ENCODE results near the gene PRDX2.

PRDX2 gene

DNA sequence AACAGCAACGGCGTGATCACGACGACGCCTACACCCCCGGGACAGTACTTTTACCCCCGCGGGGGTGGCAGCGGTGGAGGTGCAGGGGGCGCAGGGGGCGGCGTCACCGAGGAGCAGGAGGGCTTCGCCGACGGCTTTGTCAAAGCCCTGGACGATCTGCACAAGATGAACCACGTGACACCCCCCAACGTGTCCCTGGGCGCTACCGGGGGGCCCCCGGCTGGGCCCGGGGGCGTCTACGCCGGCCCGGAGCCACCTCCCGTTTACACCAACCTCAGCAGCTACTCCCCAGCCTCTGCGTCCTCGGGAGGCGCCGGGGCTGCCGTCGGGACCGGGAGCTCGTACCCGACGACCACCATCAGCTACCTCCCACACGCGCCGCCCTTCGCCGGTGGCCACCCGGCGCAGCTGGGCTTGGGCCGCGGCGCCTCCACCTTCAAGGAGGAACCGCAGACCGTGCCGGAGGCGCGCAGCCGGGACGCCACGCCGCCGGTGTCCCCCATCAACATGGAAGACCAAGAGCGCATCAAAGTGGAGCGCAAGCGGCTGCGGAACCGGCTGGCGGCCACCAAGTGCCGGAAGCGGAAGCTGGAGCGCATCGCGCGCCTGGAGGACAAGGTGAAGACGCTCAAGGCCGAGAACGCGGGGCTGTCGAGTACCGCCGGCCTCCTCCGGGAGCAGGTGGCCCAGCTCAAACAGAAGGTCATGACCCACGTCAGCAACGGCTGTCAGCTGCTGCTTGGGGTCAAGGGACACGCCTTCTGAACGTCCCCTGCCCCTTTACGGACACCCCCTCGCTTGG is 9.3 kb downstream of the PRDX2 start:
- DNase-seq: peak; percentile 69

DNA sequence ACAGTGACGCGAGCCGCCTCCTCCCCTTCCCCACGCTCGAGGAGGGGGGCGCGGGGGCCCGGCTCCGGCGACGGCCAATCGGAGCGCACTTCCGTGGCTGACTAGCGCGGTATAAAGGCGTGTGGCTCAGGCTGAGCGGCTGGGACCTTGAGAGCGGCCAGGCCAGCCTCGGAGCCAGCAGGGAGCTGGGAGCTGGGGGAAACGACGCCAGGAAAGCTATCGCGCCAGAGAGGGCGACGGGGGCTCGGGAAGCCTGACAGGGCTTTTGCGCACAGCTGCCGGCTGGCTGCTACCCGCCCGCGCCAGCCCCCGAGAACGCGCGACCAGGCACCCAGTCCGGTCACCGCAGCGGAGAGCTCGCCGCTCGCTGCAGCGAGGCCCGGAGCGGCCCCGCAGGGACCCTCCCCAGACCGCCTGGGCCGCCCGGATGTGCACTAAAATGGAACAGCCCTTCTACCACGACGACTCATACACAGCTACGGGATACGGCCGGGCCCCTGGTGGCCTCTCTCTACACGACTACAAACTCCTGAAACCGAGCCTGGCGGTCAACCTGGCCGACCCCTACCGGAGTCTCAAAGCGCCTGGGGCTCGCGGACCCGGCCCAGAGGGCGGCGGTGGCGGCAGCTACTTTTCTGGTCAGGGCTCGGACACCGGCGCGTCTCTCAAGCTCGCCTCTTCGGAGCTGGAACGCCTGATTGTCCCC is 10.1 kb downstream of the PRDX2 start, which contains the start of gene JUNB:
TSS of gene JUNB (plus strand) at position 142 of the 706 bp plus-strand sequence. CDS start at position 428, 286 bp downstream.
- DNase-seq: peak; percentile 99

DNA sequence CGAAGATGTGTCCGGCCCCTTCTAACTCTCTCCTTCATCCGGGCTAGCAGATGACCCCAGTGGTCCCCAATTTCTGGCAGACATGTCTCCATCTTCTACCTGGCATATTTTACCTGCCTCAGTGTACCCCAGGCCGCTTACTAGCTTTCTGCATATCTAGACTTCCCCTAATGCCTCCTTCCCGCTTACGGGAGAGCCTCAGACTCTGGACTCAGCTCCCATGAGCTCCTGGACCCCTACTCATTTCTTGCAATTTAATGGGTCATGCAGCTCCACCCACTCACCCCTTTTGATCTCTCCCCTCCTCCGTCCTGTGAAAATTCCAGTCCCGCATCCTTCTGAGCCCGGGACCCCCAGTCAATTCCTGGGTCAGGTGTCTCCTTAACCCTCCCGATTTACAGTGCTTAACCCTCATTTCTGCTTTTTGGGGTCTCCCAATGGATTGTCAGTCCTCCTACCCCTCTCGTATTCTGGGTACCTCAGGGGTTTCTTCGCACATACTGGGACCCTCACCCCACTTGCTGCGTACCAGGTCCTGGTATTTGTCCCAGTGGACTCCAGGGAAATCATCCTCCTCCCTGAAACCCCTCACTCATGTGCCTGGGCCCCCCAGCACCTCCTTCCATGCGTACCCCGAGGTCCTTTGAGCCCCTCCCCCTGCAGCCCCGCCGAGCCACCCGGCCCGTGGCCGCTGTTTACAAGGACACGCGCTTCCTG is 10.8 kb downstream of the PRDX2 start:
- DNase-seq: no peak

DNA sequence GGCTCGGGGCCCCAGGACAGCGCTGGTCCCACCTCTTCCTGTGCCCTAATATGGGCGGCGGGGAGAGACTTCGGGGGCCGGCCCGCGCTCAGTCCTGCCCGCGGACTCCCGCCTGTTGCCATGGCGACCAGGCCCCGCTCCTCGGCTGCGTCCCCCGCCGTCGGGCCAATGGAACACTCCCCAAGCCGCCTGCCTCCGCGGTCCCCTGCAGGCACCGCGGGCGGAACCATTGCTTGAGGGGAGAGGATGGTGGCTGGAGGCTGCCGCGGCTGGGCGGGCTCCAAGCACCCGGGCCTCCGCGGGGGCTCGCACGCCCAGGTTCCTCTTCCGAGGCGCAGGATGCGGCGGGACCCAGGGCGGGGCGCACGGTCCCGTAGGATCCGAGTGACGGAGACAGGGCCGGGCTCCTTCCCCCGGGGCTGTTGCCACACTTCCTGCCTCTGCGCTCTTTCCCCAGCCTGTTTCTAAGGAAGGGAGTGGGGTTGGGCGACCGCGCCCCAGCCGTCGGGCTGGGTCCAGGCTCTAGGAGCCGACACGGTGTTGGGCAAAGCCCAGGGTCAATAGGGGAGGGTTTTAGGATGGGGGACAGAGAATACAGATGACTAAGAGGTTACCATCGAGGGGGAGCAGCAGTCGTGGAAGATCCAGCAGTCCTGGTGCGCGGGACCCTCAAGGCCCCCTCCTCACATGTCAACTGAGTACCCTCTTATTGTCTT is 11.5 kb downstream of the PRDX2 start:
- peak; percentile 99 for DNase-seq

DNA sequence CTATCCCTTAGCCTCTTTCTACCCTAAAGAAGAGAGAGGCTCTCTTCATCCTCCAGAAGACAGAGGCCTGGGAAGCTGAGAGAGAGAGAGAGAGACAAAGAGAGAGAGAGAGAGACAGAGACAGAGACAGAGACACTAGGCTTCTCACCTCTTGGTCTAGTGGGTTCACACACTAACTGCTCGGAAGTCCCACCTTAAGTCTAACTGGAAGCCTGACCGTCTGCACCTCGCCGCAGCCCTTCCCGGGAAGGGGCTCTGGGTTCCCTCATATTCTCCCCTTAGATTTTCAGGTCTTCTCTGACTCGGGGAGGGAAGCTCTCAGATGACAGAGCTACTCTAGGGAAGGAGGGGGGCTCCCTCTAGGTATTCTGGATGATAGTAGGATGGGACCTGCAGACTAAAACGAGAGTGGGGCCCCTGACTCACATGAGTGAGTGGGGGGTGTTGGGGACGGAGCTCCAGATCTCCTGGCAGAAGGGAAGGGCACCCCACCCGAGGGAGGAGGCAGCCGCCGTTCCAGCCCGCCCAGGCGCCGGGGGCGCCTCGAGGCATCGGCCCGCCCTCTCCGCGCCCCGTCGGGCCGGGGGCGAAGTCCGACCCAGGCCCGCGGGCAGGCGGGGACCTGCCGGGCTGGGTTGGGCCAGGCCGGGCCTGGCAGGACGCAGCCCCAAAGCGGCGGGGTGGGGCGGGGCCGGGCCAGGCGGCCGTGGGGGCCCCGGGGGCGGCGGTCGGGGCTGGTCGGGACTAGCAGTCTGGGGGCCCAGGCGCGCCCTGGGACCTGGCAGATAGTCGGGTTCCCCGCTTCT is 12.3 kb downstream of the PRDX2 start:
- peak; percentile 29 for DNase-seq

DNA sequence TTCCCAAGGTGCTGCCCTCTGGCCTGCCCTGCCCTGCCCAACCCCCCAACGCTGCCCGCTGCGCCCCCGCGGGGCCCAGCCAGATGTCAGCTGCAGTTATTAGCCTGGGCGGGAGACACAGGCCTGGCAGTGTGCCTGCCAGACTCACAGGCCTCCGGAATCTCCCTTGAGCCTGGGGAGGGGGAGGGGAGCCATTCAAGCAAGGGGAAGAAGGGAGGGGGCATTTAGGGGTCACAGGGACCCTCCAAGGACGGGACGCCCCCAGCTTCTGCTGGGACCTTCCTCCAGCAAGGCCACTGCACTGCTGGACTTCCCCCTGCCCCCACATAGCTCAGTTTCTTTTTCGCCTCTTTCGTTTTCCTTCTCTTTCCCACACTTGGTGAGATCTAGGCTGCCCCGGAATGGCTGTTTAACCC is 12.9 kb downstream of the PRDX2 start:
- DNase-seq: peak; percentile 88

DNA sequence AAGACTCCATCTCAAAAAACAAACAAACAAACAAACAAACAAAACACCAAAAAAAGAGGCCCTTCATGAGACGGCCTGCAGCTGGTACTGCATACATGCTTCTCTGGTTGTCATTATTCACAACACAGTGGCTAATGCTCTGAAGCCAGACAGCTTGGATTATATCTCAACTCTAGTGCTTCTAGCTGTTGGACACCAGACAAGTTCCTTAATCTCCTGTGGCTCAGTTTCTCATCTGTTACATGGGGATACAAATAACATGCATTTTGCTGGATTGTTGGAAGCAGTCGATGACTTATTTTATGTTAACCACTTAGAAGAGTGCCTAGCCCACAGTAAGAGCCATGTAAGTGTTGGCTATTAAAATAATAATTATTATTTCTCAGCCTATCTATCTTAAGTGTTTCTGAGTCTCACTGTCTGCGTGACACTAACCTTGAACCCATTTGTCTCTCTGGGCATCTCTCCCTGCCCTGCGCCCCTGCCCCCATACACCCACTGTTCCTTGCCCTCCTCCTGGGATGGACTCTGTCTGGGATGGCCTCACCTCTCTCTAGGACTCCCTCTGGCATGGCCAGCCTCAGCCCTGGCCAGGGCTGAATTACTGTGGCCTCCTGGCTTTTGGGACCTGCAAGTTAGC is 13.4 kb downstream of the PRDX2 start:
- no peak for DNase-seq

DNA sequence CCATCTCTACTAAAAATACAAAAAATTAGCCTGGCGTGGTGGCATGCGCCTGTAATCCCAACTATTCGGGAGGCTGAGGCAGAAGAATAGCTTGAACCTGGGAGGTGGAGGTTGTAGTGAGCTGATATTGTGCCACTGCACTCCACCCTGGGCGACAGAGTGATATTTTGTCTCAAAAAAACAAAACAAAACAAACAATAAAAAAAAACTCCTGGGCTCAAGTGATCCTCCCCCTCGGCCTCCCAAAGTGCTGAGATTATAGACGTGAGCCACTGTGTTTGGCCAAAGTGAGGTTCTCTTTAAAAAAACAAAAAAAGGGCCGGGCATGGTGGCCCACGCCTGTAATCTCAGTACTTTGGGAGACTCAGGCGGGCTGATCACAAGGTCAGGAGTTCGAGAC is 14.1 kb downstream of the PRDX2 start:
- no peak for DNase-seq

DNA sequence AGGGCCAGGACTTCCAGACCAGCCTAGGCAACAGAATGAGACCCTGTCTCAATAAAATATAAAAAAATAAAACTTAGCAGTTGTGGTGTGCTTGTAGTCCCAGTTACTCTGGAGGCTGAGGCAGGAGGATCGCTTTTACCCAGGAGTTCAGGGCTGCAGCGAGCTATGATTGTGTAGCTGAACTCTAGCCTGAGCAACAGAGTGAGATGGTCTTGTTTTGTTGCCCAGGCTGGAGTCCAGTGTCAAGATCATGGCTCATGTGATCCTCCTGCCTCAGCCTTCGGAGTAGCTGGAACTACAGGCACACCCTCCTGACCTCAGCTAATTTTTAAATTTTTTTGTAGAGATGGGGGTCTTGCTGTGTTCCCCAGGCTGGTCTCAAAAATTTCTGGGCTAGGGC is 14.6 kb downstream of the PRDX2 start:
- no peak for DNase-seq

DNA sequence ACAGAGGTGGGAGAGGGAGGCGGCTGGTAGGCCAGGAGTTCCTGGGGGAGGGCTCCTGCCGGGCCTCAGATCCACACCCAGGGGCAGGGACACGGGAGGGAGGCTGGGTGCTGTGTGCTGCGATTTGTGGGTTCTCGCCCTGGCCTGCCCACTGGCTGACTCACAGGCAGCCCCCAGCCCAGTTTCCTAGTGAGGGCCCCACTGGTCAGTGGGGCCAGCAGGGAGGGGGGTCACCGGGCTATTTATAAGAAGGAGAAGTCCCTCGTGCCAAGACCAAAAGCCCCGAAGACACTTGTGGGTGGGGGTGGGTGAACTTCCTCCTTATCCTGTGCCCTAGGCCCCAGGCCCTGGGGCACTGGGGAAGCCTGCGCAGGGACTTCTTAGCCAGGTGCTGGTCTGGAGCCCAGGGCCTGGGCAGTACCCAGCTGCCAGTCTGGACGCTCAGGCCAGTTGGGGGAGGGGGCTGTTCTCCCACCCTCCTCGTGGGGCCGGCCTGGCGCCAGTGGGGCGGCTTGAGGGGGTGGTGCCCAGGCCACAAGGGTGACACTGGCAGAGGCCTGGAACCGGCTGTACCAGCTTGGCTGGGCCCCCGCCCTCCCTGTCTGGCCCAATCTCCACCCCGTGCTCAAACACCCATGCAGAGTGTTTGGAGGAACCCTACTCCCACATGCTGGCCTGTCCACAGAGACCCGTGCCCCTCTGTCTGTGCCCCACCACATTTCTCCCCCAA is 15.3 kb downstream of the PRDX2 start:
- peak; percentile 88 for DNase-seq

DNA sequence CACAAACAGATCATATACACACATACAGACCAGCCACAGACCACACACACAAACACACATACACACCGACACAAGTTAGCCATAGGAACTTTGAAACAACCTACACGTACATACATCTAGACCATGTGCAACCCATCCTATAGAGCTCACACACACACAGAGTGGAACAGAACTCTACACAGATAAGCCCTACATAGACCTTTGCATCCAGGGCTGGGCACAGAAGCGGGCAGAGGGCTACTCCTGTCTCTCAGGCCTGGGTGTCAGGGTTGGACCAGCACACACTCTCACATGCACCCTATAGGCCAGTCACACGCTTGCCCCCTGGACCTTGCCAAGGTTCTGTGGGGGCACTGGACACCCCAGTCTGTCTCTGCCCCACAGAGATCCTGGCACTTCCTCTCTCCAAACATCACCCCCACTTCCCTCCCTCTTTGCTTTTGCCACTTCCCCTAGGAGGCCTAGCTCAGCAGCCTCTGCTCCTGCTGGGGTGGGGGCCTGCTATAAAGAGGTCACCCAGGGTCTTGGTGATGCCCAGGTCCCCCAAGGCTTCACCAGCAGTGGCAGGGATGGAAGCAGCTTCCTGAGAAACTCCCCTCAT is 16.1 kb downstream of the PRDX2 start:
- DNase-seq: peak; percentile 60

DNA sequence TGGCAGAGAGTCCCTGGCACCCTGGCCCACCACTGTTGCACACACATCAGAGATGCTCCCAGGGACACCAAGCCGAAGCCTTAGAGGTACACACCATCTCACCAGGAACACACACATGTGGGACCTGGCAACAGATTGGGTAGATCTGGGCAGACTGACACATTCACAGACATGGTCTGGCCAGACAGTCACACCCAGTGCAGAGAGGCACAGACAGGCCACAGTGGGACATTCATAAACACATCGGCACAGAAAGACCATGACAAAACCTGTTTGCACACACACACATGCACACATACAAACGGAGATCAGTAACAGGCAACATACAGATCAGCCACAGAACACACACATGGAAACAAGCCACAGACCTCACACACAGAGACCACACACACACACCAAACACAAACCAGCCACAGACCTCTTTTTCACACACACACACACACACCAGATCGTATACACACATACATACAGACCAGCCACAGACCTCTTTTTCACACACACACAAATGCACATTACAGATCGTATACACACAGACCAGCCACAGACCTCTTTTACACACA is 16.6 kb downstream of the PRDX2 start:
- peak; percentile 73 for DNase-seq

DNA sequence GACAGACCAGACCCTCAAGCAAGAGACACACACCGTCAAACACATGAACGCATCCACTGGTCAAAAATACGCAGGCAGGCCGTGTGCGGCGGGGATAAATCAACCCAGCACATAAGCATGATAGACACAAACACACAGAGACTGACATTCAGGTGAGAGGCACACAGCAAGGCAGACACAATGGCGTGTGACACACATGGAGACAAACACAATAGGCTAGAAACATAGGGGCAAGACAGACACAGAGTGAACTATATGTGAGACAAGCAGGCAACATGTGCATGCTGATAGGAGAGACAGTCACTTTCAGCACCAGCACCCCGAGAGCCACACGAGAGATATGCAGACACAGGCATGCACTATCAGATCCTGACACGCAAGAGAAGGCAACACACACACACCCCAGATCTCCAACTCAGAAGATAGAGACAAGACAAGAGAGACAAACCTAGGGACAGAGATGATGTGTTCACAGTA is 17.2 kb downstream of the PRDX2 start:
- DNase-seq: peak; percentile 45

DNA sequence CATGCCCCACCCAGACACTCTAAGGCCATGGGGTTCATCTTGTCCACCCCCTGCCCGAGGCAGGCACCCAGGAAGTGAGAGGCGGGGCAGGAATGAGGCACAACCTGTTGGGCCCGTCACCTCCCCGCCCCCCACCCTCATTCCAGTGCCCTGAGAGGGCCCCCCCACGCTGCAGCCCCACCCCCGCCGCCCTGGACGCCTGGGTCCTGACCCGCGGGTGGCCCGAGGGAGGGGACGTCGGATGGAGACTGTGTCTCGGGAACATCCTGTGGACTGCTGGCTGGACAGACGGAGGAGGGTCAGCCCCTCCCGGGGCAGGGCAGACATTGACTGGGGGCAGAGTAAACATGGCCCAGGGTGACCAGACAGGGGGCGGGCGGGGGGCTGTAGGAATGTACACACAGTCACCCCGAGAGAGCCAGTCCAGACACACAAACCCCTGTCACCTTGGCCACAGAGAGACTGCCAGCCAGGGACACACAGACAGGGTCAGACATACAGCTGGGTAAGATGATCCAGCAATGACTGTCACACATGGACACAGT is 17.7 kb downstream of the PRDX2 start:
- DNase-seq: peak; percentile 61

DNA sequence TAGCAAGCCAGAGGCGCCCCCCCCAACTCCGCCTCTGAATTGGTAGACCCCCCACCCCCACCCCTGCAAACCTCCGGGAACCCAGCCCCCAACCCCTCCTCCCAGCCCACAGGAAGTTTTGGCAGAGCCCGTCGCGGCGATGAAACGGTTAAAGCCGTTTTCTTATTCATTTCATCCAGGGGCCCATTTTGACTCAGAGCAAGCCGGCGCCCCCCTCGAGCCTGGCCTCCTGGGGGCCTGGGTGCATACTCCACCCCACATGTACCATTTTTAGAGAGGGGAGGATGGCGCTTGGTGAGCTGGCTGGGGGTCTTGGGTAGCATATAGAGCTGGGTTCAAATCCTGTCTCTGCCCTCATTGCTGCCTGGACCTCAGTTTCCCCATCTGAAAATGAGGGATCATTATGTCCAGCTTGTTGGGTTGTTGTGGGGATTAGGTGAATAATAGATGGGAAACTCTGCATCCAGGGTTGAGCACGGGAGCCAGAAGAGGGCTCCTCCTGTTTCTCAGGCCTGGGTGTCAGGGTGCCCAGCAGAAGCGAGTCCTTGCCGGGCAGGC is 18.2 kb downstream of the PRDX2 start:
- DNase-seq: no peak

DNA sequence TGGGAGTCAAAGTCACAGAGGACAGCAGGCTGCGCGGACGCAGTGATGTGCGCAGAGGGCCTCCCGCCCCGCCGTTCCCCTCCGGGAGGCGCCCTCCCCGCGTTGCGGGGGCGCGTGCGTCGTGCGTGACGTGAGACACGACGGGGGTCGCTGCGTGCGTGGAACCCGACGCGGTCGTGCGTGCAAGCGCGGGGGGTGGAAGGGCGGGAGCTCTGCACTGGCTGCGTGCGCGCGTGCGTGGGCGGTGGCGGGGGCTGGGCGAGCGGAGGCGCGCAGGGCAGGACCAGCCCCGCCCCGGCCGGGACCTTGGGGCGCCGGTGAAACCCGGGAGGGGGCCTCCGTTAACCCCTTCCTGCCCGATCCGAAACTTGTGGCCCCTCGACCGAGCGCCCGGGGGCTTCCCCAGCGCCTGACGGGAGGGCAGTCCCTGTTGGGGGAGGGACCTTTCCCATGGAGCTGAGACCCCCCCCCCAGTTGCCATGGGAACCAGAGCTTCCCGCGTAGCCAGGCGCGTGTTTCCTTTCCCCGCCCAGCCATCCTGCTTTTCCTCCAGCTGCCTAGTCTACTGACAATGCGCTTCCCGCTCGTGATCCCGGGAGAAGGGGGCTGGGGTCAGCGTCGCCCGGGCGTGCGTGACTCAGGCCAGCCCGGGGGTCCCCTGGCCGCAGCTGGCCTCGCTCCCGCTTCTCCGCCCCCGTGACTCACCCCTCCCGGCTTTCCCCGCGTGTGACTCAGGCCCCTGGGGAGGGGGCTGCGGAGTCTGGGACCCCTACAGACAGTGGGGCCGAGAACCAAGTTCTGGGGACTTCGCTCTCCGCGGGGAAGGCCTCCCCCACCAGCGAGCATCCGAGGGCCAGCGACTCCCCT is 18.9 kb downstream of the PRDX2 start:
- DNase-seq: peak; percentile 97

DNA sequence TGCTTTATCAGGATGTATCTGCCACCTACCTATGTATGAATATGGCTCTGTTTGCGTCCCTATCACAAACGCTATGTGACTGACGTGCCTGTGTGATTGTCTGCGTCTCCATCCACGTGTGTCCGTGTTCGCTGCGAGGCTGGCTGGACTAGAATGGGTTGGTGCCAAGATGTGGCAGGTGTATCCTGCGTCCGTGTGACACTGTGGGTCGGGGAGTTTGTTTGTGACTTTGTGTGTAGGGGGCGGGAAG is 19.5 kb downstream of the PRDX2 start:
- DNase-seq: no peak

DNA sequence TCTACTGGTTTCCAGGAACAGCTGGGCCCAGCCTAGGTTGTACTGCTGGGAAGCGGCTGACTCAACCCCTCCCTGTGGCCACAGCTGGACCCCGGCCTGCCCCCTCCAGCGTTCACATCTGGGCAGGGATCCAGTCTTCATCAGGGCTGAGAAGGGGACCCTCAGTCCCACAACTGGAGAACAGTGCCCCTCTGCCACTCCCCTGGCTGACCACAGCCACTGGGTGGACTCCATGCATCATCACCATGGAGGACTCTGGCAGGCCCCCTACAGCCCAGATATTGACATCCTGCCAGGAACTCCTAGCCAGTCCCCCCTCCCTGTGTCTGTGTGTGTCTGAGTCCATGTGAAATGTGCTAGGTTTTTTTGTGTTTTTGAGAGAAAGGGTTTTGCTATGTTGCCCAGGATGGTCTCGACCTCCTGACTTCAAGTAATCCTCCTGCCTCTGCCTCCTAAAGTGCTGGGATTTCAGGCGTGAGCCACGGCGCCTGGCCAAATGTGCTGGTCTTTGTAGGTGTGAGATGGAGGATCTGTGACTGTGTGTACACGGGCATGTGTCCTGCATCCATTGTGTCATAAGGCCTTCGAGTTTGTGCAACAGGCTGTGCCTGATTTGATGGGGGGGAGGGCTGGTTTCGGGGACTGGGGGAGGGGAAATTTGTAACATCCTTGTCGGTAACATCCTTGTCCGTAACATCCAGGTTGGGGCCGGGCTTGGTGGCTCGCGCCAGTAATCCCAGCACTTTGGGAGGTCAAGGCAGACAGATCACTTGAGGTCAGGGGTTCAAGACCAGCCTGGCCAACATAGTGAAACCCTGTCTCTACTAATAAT is 22.2 kb downstream of the PRDX2 start:
- DNase-seq: no peak
